Activated gamma-delta T cell (primary cell): Measurements from ENCODE around the gene GCK.

Experiments
- DNase-seq: peaks from one replicate; lab custom pipeline; 2025; lab: John Stamatoyannopoulos, UW

Gene GCK

DNA sequence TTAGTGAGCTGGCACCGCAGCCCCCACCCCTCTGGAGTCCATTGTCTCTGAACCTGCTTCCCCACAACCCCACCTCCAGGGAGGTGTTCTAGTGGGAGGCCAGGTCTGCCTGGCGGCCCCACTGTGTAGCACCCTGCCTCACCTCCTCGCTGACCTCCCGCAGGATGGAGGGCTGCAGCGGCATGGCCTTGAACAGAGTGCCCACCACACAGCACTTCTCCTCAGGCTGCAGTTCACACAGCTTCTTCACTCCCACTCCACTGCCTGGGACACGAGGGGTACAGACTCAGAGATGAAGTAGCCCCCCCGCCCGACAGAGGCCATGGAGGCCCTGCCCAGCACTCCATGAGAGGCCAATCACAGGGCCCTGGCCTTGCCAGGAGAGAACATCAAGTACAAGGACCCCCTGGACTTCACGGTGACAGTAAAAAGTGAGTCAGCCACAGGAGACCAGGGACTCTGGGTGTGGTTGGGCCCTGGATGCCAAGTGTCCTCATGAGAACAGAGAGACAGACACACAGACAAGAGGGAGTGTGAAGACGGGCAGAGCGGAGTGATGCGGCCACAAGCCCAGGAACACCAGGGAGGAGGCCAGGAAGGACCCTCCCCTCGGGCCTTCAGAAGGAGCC is 71.3 kb downstream of the GCK start:
- DNase-seq, result no peak

- no peak for DNase-seq
Observed at GRCh38 chr7:44116789-44117666, 72.2 kb downstream of the GCK start.

- no peak for DNase-seq
Observed at GRCh38 chr7:44116087-44116788, 73.0 kb downstream of the GCK start.

DNA sequence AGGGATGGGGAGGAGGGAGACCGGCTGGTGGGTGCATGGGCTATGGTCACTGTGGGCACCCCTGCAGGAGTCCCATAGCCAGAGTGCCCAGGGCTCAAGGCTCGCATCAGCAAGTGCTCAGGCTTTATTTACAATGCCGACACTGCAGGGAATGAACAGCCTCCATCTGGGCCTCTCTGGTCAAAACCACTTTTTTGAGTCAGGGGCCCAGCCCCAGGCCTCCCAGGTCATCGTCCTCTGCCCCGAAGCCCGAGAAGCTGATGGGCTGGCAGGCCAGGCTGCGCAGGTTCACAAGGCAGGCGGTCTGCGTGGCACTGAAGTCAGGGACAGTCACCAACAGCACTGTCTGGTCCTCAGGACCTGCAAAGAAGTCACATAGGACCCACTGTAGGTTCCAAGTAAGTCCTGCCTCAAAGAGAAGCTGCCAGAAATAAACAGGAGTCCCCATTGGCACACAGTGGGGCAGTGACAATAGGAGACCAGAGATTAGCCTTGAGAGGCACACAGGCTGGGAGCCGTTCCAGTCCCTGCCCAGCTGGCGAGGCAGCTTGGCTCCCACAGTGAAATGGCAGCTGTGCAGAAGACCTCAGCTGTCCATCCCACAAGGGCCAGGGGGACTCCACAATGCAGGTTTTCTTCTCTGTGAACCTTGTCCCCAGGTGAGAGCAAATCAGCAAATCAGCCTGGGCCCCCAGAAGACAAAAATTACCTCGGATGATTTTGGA is 74.5 kb downstream of the GCK start:
- no peak for DNase-seq

GRCh38 chr7:44113764-44114354 is 75.4 kb downstream of the GCK start:
- no peak for DNase-seq

DNA sequence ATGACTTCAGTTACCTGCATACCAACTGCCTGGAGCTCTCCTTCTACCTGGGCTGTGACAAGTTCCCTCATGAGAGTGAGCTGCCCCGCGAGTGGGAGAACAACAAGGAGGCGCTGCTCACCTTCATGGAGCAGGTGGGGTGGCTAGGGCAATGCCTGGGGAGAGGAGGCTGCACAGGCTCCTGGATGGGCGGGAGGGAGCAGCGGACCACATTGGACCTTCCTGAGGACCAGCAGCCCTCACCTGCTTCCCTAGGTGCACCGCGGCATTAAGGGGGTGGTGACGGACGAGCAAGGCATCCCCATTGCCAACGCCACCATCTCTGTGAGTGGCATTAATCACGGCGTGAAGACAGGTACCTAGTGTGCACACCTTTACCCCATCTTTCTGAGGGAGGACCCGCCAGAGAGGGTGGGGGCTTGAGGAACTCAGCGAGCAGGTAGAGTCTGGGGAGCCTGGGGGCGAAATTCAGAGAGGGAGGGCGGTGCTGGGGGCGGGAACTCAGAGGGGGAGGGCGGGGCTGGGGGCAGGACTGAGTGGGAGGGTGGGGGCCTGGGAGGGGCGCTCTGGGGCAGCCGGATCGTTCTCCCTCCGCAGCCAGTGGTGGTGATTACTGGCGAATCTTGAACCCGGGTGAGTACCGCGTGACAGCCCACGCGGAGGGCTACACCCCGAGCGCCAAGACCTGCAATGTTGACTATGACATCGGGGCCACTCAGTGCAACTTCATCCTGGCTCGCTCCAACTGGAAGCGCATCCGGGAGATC is 76.1 kb downstream of the GCK start:
- no peak for DNase-seq

DNA sequence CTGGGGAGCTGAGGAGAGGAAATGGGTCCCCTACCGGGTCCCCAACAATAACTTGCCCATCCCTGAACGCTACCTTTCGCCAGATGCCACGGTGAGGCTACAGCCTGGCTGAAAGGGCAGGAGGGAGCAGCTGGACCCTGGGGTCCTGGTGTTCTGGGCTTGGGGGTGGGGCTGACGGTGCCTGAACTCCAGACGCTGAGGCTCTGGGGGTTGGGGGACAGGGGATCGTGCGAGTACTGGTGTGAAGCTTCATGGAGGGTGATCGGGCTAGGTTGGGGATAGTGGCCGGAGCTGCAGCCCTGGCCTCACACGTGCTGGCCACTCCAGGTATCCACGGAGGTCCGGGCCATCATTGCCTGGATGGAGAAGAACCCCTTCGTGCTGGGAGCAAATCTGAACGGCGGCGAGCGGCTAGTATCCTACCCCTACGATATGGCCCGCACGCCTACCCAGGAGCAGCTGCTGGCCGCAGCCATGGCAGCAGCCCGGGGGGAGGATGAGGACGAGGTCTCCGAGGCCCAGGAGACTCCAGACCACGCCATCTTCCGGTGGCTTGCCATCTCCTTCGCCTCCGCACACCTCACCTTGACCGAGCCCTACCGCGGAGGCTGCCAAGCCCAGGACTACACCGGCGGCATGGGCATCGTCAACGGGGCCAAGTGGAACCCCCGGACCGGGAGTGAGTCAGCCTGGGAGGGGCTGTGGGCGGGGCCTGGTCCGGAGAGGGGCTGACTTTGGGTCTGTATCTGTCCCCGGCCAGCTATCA is 76.8 kb downstream of the GCK start:
- DNase-seq, result no peak

- DNase-seq, result no peak
Observed at GRCh38 chr7:44111761-44112160, 77.5 kb downstream of the GCK start.

DNA sequence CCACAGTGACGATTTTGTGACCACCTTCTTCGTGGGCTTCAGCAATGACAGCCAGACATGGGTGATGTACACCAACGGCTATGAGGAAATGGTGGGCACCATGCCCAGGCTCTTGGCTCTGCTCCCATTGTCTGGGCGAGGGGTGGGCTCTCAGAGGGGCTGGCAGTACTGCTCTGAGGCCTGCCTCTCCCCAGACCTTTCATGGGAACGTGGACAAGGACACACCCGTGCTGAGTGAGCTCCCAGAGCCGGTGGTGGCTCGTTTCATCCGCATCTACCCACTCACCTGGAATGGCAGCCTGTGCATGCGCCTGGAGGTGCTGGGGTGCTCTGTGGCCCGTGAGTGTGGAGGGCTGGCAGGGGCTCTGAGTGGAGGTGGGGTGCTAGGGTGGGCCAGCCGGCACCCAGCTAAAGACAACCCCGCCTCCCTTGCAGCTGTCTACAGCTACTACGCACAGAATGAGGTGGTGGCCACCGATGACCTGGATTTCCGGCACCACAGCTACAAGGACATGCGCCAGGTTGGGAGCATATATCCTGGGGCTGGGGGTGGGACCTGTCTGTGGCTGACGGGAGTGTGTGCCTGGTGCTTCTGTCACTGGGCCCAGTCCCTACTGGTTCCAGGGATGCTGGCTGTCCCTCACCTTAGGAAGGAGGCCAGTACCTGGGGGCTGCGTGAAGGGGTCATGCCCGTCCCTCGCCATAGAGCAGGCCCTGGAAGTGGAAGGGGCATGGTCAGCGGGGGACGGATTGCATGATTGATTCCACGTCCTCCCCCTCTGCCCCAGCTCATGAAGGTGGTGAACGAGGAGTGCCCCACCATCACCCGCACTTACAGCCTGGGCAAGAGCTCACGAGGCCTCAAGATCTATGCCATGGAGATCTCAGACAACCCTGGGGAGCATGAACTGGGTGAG is 78.3 kb downstream of the GCK start:
- DNase-seq, result no peak

GRCh38 chr7:44109991-44110390 is 79.2 kb downstream of the GCK start:
- no peak for DNase-seq

DNA sequence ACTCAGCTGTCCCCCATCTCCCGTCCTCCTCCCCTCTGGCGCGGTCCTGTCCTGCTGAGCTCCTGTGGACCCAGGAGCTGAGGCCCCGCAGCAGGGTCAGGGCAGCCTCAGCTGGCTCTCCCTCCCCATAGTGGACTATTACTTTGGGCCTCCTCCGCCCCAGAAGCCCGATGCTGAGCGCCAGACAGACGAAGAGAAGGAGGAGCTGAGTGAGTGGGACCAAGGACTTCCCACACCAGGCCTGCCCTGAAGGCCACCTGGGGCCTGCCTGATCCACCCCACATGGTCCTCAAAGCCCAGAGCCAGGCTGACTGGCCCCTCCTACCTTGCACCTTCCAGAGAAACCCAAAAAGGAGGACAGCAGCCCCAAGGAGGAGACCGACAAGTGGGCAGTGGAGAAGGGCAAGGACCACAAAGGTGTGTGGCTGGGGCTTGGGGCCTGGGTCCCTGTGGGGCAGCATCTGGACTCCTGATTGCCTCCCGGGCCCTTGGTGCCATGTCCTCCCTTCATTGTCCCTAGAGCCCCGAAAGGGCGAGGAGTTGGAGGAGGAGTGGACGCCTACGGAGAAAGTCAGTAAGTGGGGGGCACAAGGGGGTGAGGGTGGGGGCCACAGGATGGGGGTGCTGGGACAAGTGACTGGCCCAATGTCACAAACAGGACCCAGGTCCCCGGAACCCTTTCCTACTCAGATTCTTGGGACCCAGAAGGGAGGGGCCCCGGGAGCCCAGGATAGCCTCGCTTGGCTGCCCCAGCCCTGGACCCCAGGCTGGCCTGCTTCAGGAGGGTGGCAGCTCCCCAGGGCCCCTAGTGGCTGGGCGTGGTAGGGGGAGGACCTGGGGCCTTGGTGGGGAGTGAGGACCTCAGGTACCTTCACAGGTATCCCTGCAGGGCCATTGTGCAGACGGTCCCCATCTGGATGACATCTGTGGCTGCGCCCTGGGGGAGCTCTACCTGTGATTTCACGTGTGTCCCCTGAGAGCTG is 80.2 kb downstream of the GCK start:
- no peak for DNase-seq

DNA sequence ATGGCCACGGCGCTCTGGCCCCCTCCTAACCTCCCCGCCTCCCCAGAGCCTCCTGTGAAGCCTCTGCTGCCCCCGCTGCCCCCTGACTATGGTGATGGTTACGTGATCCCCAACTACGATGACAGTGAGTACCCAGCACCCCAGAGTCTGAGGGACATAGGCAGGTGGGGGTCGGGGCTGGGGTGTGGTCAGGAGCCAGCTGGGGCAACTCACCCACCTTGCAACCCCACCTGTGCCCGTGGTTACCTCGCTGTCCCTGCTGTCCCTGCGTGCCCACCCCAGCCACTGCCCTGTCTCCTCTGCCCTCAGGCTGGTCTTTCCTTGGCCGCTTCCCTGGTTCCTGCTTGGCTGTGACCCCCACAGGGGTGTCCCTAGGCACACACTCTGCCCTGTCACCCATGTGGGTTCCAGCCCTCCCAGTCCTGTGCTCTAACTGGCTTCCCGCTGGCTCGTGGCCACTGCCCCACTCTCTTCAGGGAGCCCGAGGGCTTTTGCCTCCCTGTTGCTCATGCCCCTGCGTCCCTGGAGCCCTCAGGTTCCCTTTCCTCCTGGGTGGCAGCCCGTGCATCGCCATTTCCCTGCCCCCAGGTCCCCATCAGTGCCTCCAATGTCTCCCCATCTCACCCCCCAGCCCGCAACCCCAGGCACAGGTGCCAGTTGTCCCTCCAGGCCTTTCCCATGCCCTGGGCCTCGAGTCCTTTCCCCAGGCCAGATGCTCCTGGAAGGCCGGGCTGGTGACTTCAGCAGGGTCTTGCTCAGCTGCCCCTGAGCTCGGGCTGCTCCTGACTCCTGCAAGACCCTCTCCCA is 81.1 kb downstream of the GCK start:
- DNase-seq, result no peak

DNA sequence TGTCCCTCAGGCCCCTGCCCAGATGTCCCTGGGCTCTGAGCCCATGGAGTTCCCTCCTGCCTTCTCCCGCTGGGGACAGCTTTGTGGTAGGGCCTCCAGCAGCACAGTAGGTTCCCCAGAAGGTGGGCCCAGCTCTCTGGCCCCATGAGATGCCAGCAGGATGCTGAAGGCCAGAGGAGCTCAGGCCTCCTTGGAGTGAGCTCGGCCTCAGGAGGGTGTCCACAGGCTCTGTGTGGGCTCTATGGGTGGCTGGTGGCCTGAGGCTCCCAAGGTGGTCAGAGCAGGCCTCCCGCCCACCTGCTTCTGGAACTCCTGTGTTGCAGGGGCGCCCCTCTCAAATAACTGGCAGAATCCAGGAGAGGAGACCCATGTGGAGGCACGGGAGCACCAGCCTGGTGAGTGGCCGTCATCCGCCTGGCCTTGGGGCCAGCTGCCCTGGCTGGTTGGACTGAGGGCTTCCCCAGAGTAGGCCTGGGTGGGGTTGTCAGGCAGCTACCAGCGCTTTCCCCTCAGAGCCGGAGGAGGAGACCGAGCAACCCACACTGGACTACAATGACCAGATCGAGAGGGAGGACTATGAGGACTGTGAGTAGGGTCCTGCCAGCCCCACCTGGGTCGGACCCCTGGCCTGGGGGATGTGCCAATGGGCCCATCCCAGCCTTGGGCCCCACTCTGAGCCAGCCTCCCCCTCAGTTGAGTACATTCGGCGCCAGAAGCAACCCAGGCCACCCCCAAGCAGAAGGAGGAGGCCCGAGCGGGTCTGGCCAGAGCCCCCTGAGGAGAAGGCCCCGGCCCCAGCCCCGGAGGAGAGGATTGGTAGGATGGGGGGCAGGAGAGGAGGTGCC is 81.9 kb downstream of the GCK start:
- no peak for DNase-seq

DNA sequence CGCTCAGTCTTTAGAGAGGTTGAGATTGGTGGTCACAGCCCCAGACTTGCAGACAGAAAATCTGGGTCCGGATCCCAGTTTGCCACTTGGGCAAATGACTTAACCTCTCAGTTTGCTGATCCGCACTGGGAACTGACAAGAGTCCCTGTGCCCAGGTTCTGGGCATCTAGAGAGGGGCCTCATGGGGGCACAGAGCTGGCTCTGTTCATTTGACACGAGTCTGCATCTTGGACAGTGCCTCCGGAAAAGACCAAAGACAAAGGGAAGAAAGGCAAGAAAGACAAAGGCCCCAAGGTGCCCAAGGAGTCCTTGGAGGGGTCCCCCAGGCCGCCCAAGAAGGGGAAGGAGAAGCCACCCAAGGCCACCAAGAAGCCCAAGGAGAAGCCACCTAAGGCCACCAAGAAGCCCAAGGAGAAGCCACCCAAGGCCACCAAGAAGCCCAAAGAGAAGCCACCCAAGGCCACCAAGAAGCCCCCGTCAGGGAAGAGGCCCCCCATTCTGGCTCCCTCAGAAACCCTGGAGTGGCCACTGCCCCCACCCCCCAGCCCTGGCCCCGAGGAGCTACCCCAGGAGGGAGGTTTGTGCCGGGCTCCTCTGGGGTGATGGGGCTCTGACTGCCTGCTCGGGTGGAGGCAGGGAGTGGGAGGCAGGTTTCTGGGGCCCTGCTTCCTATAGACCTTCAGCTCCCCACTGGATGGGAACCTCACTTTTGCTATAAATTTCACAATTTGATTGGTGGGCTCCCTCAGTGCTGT is 82.8 kb downstream of the GCK start:
- DNase-seq, result no peak

GRCh38 chr7:44105832-44106231 is 83.4 kb downstream of the GCK start:
- DNase-seq, result no peak
